HEK293 (cell line): ENCODE measurements around the gene MUC21.

Experiments used
- CTCF ChIA-PET: fragments of 350-600 bp; formaldehyde crosslinking; extraction: SDS; loops from one replicate; lab custom pipeline; 2021; ENCODE audit warnings: antibody characterized with exemption; lab: Yijun Ruan, JAX
- POLR2A ChIA-PET: fragments of 300-600 bp; formaldehyde crosslinking; extraction: SDS; loops from one replicate; lab custom pipeline; 2020; ENCODE audit warnings: antibody characterized with exemption, inconsistent platforms; lab: Yijun Ruan, JAX
- H3K27ac ChIP-seq: fragments of 200-500 bp; sonication (Bioruptor generic); 2 replicates; pipeline ENCODE4 v1.5.1; 2014; ENCODE audit warnings: low read depth, low read length, control low read depth, inconsistent platforms; ENCODE audit errors: extremely low read depth
- H3K36me3 ChIP-seq, 2 experiments: fragments of 200-500 bp in 1 of 2; sonication (Bioruptor generic) in 1 of 2; 1 replicate in 1 of 2; 2 replicates in 1 of 2; pipeline ENCODE4 v1.5.1; 2014 to 2017; ENCODE audit warnings: inconsistent platforms in 2 of 2, low read length in 2 of 2; ENCODE audit not compliant: control insufficient read depth in 2 of 2, insufficient read depth in 1 of 2
- H3K4me1 ChIP-seq: fragments of 200-500 bp; sonication (Bioruptor generic); 2 replicates; pipeline ENCODE4 v1.5.1; 2014; ENCODE audit warnings: mild to moderate bottlenecking, low read length, inconsistent platforms; ENCODE audit not compliant: control insufficient read depth, insufficient read depth
- H3K4me3 ChIP-seq: 2 replicates; pipeline ENCODE4 v1.5.1; 2011; ENCODE audit warnings: low read depth, mild to moderate bottlenecking, control low read depth, low read length, moderate library complexity
- H3K9me3 ChIP-seq: fragments of 200-500 bp; sonication (Bioruptor generic); 2 replicates; pipeline ENCODE4 v1.5.1; 2014; ENCODE audit warnings: low read depth, low read length, inconsistent platforms; ENCODE audit not compliant: control insufficient read depth, insufficient read depth
- ATF2 ChIP-seq: fragments of 450-650 bp; formaldehyde crosslinking; IDR thresholded peaks from 2 replicates; pipeline ENCODE4 v1.5.1; 2016; ENCODE audit warnings: missing biosample characterization, missing genetic modification characterization, low read depth
- GFI1B ChIP-seq: fragments of 450-650 bp; formaldehyde crosslinking; IDR thresholded peaks from 2 replicates; pipeline ENCODE4 v1.5.1; 2016; ENCODE audit warnings: missing biosample characterization, missing genetic modification characterization
- GLIS2 ChIP-seq: fragments of 450-650 bp; formaldehyde crosslinking; IDR thresholded peaks from 2 replicates; pipeline ENCODE4 v1.5.1; 2016; ENCODE audit warnings: missing biosample characterization, missing genetic modification characterization
- PRDM1 ChIP-seq: fragments of 450-650 bp; formaldehyde crosslinking; IDR thresholded peaks from 2 replicates; pipeline ENCODE4; 2016; ENCODE audit warnings: missing biosample characterization, missing genetic modification characterization
- PRDM2 ChIP-seq: fragments of 450-650 bp; formaldehyde crosslinking; IDR thresholded peaks from 2 replicates; pipeline ENCODE4 v1.5.1; 2016; ENCODE audit warnings: missing biosample characterization, missing genetic modification characterization, borderline replicate concordance
- SCRT1 ChIP-seq: fragments of 450-650 bp; formaldehyde crosslinking; IDR thresholded peaks from 2 replicates; pipeline ENCODE4 v1.5.1; 2016; ENCODE audit warnings: missing biosample characterization, missing genetic modification characterization, borderline replicate concordance
- TRIM28 ChIP-seq: IDR thresholded peaks from 2 replicates; pipeline ENCODE4 v1.6.1; 2011; ENCODE audit warnings: low read length, control low read depth, borderline replicate concordance
- YY1 ChIP-seq: fragments of 450-650 bp; formaldehyde crosslinking; IDR thresholded peaks from 2 replicates; pipeline ENCODE4 v1.5.1; 2018; ENCODE audit warnings: missing biosample characterization, missing genetic modification characterization
- ZBTB17 ChIP-seq: fragments of 450-650 bp; formaldehyde crosslinking; IDR thresholded peaks from 2 replicates; pipeline ENCODE4 v1.5.1; 2016; ENCODE audit warnings: missing biosample characterization, missing genetic modification characterization
- ZNF114 ChIP-seq: fragments of 450-650 bp; formaldehyde crosslinking; IDR thresholded peaks from 2 replicates; pipeline ENCODE4 v1.5.0; 2017; ENCODE audit warnings: missing biosample characterization, missing genetic modification characterization
- ZNF138 ChIP-seq: fragments of 450-650 bp; formaldehyde crosslinking; IDR thresholded peaks from 2 replicates; pipeline ENCODE4 v1.5.1; 2016; ENCODE audit warnings: missing biosample characterization, missing genetic modification characterization, borderline replicate concordance
- ZNF155 ChIP-seq: fragments of 450-650 bp; formaldehyde crosslinking; IDR thresholded peaks from 2 replicates; pipeline ENCODE4 v1.5.1; 2016; ENCODE audit warnings: missing biosample characterization, missing genetic modification characterization
- ZNF2 ChIP-seq: fragments of 450-650 bp; formaldehyde crosslinking; IDR thresholded peaks from 2 replicates; pipeline ENCODE4 v1.5.1; 2016; ENCODE audit warnings: missing biosample characterization, missing genetic modification characterization
- ZNF350 ChIP-seq: fragments of 450-650 bp; formaldehyde crosslinking; IDR thresholded peaks from 2 replicates; pipeline ENCODE4 v1.5.0; 2017; ENCODE audit warnings: missing biosample characterization, mild to moderate bottlenecking, missing genetic modification characterization
- ZNF366 ChIP-seq: fragments of 450-650 bp; formaldehyde crosslinking; conservative IDR thresholded peaks from 2 replicates; pipeline ENCODE4 v1.5.1; 2016; ENCODE audit warnings: missing biosample characterization, missing genetic modification characterization
- ZNF426 ChIP-seq: fragments of 450-650 bp; formaldehyde crosslinking; IDR thresholded peaks from 2 replicates; pipeline ENCODE4 v1.5.1; 2017; ENCODE audit warnings: missing biosample characterization, missing genetic modification characterization, mild to moderate bottlenecking, inconsistent platforms, moderate library complexity
- ZNF624 ChIP-seq: fragments of 450-650 bp; formaldehyde crosslinking; IDR thresholded peaks from 2 replicates; pipeline ENCODE4 v1.5.1; 2017; ENCODE audit warnings: missing biosample characterization, missing genetic modification characterization
- ZNF626 ChIP-seq: fragments of 450-650 bp; sonication (Bioruptor Pico); formaldehyde crosslinking; IDR thresholded peaks from 2 replicates; pipeline ENCODE4 v1.5.1; 2018; ENCODE audit warnings: missing biosample characterization, missing genetic modification characterization, inconsistent platforms
- ZNF645 ChIP-seq: fragments of 450-650 bp; formaldehyde crosslinking; IDR thresholded peaks from 2 replicates; pipeline ENCODE4; 2016; ENCODE audit warnings: missing biosample characterization, missing genetic modification characterization
- ZNF660 ChIP-seq: fragments of 450-650 bp; IDR thresholded peaks from 2 replicates; pipeline ENCODE4 v1.5.1; 2018; ENCODE audit warnings: missing biosample characterization, mild to moderate bottlenecking, missing genetic modification characterization
- ZNF670 ChIP-seq: fragments of 450-650 bp; formaldehyde crosslinking; IDR thresholded peaks from 2 replicates; pipeline ENCODE4 v1.5.1; 2016; ENCODE audit warnings: missing biosample characterization, missing genetic modification characterization, low read depth
- ZNF704 ChIP-seq: fragments of 450-650 bp; formaldehyde crosslinking; IDR thresholded peaks from 2 replicates; pipeline ENCODE4 v1.5.1; 2016; ENCODE audit warnings: missing biosample characterization, missing genetic modification characterization

MUC21 gene

GRCh38 chr6:31031095-31031494 is 47.6 kb downstream of the MUC21 start:
- H3K36me3 ChIP-seq: no peaks in the 10 kb centered on the region
- CTCF ChIA-PET: no interaction called here
- H3K27ac ChIP-seq: no peak overlapping the region
- no peaks in the 10 kb centered on the region for H3K9me3 ChIP-seq
- no peaks in the 10 kb centered on the region for H3K4me1 ChIP-seq
- TF ChIP-seq ATF2 (tag by site-specific recombination) (0 out of 2 replicates have a peak, but pooled peaks have one; percentile 22), YY1 (no peak)
- H3K4me3 ChIP-seq: no peak overlapping the region
- POLR2A ChIA-PET: no interaction called here

GRCh38 chr6:31033075-31033474 is 49.6 kb downstream of the MUC21 start:
- POLR2A ChIA-PET: no interaction called here
- no peak overlapping the region for H3K27ac ChIP-seq
- no peaks in the 10 kb centered on the region for H3K4me1 ChIP-seq
- H3K9me3 ChIP-seq: no peaks in the 10 kb centered on the region
- no peaks in the 10 kb centered on the region for H3K36me3 ChIP-seq
- no peak overlapping the region for H3K4me3 ChIP-seq
- TF ChIP-seq ZNF366 (tag by site-specific recombination): peak; percentile 85
- TF ChIP-seq ZNF138 (tag by site-specific recombination): no peak
- no peak for TF ChIP-seq ZNF426 (tag by site-specific recombination)
- no peak for TF ChIP-seq ZNF670
- no peak for TF ChIP-seq GLIS2
- no peak for TF ChIP-seq ZNF2 (tag by site-specific recombination)
- TF ChIP-seq ZNF660 (tag by site-specific recombination): no peak
- peak; percentile 65; the same call in 1 of the 2 replicates for TF ChIP-seq PRDM1 (tag by site-specific recombination)
- TF ChIP-seq ZNF626 (tag by site-specific recombination): no peak
- TF ChIP-seq ZNF645: no peak
- no peak for TF ChIP-seq SCRT1
- TF ChIP-seq ZBTB17 (tag by site-specific recombination): no peak
- CTCF ChIA-PET: interaction anchor here (0.5 to 2.3 kb wide), 5 partner anchors 11 to 117 kb away, joined by 3 to 11 read pairs (median 4); no protein-coding TSS in a partner anchor

- POLR2A ChIA-PET: no interaction called here
- CTCF ChIA-PET: interaction anchor here (0.9 to 1.9 kb wide), 4 partner anchors 34 to 93 kb away, joined by 3 to 6 read pairs (median 4); no protein-coding TSS in a partner anchor
- Histone ChIP-seq H3K36me3 (no peaks in the 10 kb centered on the region), H3K9me3 (no peaks in the 10 kb centered on the region), H3K4me3 (no peak overlapping the region), H3K27ac (no peak overlapping the region), H3K4me1 (no peaks in the 10 kb centered on the region)
- TF ChIP-seq TRIM28 (no peak), ZBTB17 (tag by site-specific recombination) (no peak), ZNF155 (tag by site-specific recombination) (no peak), ZNF350 (tag by site-specific recombination) (no peak), PRDM2 (tag by site-specific recombination) (no peak), ZNF624 (no peak), ZNF704 (tag by site-specific recombination) (no peak), ZNF114 (tag by site-specific recombination) (no peak), GFI1B (tag by site-specific recombination) (no peak)
Measured at GRCh38 chr6:31035862-31036497, 52.5 kb downstream of the MUC21 start.
